Cardiac fibroblast (primary cell): ENCODE results near the gene NSUN2.
A peak's percentile ranks its signal among the peaks of the same experiment; 100 is the strongest.

Experiments used
- DNase-seq, 2 donors: peaks; one replicate each; pipeline versions ENCODE4 v3.0.0 to v3.0.0-alpha.2; 2010; ENCODE audit warnings: low read depth in 2 of 2
- H3K4me3 ChIP-seq, 2 donors: replicated peaks in 1 of 2; 1 replicate in 1 of 2; 2 replicates in 1 of 2; pipeline ENCODE4 v1.5.1; 2011; ENCODE audit warnings: low read depth in 2 of 2, low read length in 2 of 2, mild to moderate bottlenecking in 2 of 2, moderate library complexity in 1 of 2
- TF ChIP-seq, protein P1 (sequence below): IDR thresholded peaks from one replicate; pipeline ENCODE4 v1.5.1; 2011; ENCODE audit warnings: low read depth, mild to moderate bottlenecking, low read length, inconsistent platforms

The NSUN2 gene

GRCh38 chr5:6582507-6583048 is 50.3 kb downstream of the NSUN2 start:
- peak overlapping the region in 1 of 2 donors; percentile 21 for H3K4me3 ChIP-seq
- no peak for DNase-seq
- TF ChIP-seq, protein P1, sequence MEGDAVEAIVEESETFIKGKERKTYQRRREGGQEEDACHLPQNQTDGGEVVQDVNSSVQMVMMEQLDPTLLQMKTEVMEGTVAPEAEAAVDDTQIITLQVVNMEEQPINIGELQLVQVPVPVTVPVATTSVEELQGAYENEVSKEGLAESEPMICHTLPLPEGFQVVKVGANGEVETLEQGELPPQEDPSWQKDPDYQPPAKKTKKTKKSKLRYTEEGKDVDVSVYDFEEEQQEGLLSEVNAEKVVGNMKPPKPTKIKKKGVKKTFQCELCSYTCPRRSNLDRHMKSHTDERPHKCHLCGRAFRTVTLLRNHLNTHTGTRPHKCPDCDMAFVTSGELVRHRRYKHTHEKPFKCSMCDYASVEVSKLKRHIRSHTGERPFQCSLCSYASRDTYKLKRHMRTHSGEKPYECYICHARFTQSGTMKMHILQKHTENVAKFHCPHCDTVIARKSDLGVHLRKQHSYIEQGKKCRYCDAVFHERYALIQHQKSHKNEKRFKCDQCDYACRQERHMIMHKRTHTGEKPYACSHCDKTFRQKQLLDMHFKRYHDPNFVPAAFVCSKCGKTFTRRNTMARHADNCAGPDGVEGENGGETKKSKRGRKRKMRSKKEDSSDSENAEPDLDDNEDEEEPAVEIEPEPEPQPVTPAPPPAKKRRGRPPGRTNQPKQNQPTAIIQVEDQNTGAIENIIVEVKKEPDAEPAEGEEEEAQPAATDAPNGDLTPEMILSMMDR, result no peak

GRCh38 chr5:6581559-6582426 is 51.1 kb downstream of the NSUN2 start:
- no peak overlapping the region for H3K4me3 ChIP-seq
- TF ChIP-seq, protein P1, result no peak
- peak in 1 of 2 donors; percentile 15 for DNase-seq

- no peak for DNase-seq
- no peak overlapping the region for H3K4me3 ChIP-seq
- TF ChIP-seq, protein P1, result no peak
Observed at GRCh38 chr5:6581090-6581489, 51.8 kb downstream of the NSUN2 start.

- DNase-seq, result no peak
- H3K4me3 ChIP-seq, result no peak overlapping the region
Observed at GRCh38 chr5:6579535-6579934, 53.3 kb downstream of the NSUN2 start.

DNA sequence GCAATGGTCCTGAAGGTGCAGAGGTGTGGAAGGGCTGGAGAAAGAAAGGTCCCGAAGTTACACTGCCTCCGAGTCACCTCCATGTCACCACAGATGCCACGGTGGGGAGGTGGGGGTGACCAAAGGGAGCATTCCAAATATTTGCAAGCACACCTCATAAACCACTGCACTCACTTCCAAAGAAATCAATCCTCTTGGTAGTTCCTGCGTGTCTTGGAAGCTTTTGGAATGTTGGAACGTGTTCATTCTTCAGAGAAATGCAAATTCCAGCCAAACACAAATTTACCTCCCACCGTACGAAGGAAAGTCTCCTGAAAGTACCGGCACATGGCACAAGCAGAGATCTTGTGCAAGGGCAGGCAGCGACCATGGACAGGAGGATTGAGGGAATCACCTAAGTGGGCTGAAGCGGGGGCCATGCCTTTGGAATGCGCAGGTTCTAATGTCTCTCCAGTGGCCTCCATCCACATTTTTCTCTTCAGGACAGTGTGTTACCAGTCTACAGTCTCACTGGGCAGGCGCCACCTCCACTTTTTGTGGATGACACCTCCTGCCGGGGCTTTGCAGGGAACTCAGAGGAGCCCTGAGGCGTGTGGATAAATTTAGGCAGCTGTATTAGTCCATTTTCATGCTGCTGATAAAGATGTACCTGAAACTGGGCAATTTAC is 54.0 kb downstream of the NSUN2 start:
- TF ChIP-seq, protein P1, result no peak
- H3K4me3 ChIP-seq, result no peak overlapping the region
- no peak for DNase-seq

More at GRCh38 chr5:6579535-6579934, 53.3 kb downstream of the NSUN2 start:
- TF ChIP-seq, protein P1, result no peak

- H3K4me3 ChIP-seq, result no peak overlapping the region
Observed at GRCh38 chr5:6576861-6577501, 55.9 kb downstream of the NSUN2 start.

More at GRCh38 chr5:6576861-6577501, 55.9 kb downstream of the NSUN2 start:
- peak; percentile 70 to 74 for DNase-seq
- TF ChIP-seq, protein P1, result peak; percentile 61
